ENCODE measurements around the gene SCN4B. TPM values are rescaled to one million over a fixed set of nuclear protein-coding genes. Genes with fewer than 3 reads are reported as not detected.

SCN4B gene
- total RNA-seq, 2 experiments from 2014 or later: 0.17 TPM; not detected in 1

- Mint-ChIP-seq H3K27me3 (peaks cover 87% of the 10 kb centered on the region), H3K4me3 (no peak overlapping the region), H3K36me3 (no peaks in the 10 kb centered on the region), H3K4me1 (peaks cover 17% of the 10 kb centered on the region), H3K9me3 (no peaks in the 10 kb centered on the region), H3K27ac (no peak overlapping the region)
- DNase-seq: no peak
- no peak for ATAC-seq (ENCODE audit: low read depth)
- POLR2A ChIA-PET: no interaction called here
Measured at GRCh38 chr11:118154641-118155040, 2.0 kb upstream of the SCN4B start.

- Mint-ChIP-seq H3K9me3 (no peaks in the 10 kb centered on the region), H3K27ac (no peak overlapping the region), H3K4me1 (peaks cover 17% of the 10 kb centered on the region), H3K36me3 (no peaks in the 10 kb centered on the region), H3K4me3 (peak overlapping the region; percentile 72), H3K27me3 (peaks cover 87% of the 10 kb centered on the region)
- DNase-seq (no peak), ATAC-seq (ENCODE audit: low read depth) (no peak)
- POLR2A ChIA-PET: no interaction called here
Measured at GRCh38 chr11:118153976-118154375, 1.4 kb upstream of the SCN4B start.

GRCh38 chr11:118153516-118153915 is 893 bp upstream of the SCN4B start:
- Mint-ChIP-seq H3K36me3 (no peaks in the 10 kb centered on the region), H3K9me3 (no peaks in the 10 kb centered on the region)
- POLR2A ChIA-PET: interaction anchor here (0.6 kb wide), 1 partner anchor 152 kb away, joined by 3 read pairs; no protein-coding TSS in a partner anchor

GRCh38 chr11:118152020-118152551 is 537 bp downstream of the SCN4B start:
- peak overlapping the region; percentile 45 for H3K4me3 Mint-ChIP-seq
- H3K9me3 Mint-ChIP-seq: no peaks in the 10 kb centered on the region
- DNase-seq (no peak), ATAC-seq (ENCODE audit: low read depth) (no peak)
- peaks cover 13% of the 10 kb centered on the region for H3K4me1 Mint-ChIP-seq
- POLR2A ChIA-PET: interaction anchor here (0.6 kb wide), 1 partner anchor 360 kb away, joined by 3 read pairs; no protein-coding TSS in a partner anchor
- H3K36me3 Mint-ChIP-seq: no peaks in the 10 kb centered on the region
- peaks cover 84% of the 10 kb centered on the region for H3K27me3 Mint-ChIP-seq
- H3K27ac Mint-ChIP-seq: no peak overlapping the region

More at GRCh38 chr11:118153516-118153915, 893 bp upstream of the SCN4B start:
- DNase-seq (no peak), ATAC-seq (ENCODE audit: low read depth) (no peak)
- Mint-ChIP-seq H3K4me1 (peaks cover 17% of the 10 kb centered on the region), H3K4me3 (peak overlapping the region; percentile 72), H3K27ac (no peak overlapping the region), H3K27me3 (peaks cover 87% of the 10 kb centered on the region)

- Mint-ChIP-seq H3K4me3 (no peak overlapping the region), H3K4me1 (peaks cover 9% of the 10 kb centered on the region), H3K27me3 (peaks cover 85% of the 10 kb centered on the region), H3K9me3 (no peaks in the 10 kb centered on the region), H3K36me3 (no peaks in the 10 kb centered on the region), H3K27ac (no peak overlapping the region)
- DNase-seq (no peak), ATAC-seq (ENCODE audit: low read depth) (no peak)
- POLR2A ChIA-PET: no interaction called here
Measured at GRCh38 chr11:118151431-118151830, 1.2 kb downstream of the SCN4B start.

GRCh38 chr11:118149493-118149892 is 3.1 kb downstream of the SCN4B start:
- peaks cover 73% of the 10 kb centered on the region for H3K27me3 Mint-ChIP-seq
- no peak for ATAC-seq (ENCODE audit: low read depth)
- no peak for DNase-seq
- H3K9me3 Mint-ChIP-seq: no peaks in the 10 kb centered on the region
- no peak overlapping the region for H3K4me3 Mint-ChIP-seq
- POLR2A ChIA-PET: no interaction called here
- no peaks in the 10 kb centered on the region for H3K36me3 Mint-ChIP-seq
- peaks cover 15% of the 10 kb centered on the region for H3K4me1 Mint-ChIP-seq
- H3K27ac Mint-ChIP-seq: no peak overlapping the region

- no peaks in the 10 kb centered on the region for H3K9me3 Mint-ChIP-seq
- H3K4me1 Mint-ChIP-seq: peaks cover 15% of the 10 kb centered on the region
- H3K27ac Mint-ChIP-seq: no peak overlapping the region
- ATAC-seq (ENCODE audit: low read depth): no peak
- POLR2A ChIA-PET: no interaction called here
- DNase-seq: no peak
- H3K27me3 Mint-ChIP-seq: peaks cover 73% of the 10 kb centered on the region
- no peak overlapping the region for H3K4me3 Mint-ChIP-seq
- no peaks in the 10 kb centered on the region for H3K36me3 Mint-ChIP-seq
Measured at GRCh38 chr11:118148856-118149255, 3.8 kb downstream of the SCN4B start.

- Mint-ChIP-seq H3K27ac (no peak overlapping the region), H3K36me3 (no peaks in the 10 kb centered on the region), H3K4me1 (peaks cover 11% of the 10 kb centered on the region), H3K4me3 (no peak overlapping the region), H3K27me3 (peaks cover 70% of the 10 kb centered on the region), H3K9me3 (no peaks in the 10 kb centered on the region)
- DNase-seq: no peak
- POLR2A ChIA-PET: no interaction called here
- ATAC-seq (ENCODE audit: low read depth): no peak
Measured at GRCh38 chr11:118148240-118148639, 4.4 kb downstream of the SCN4B start.

- Mint-ChIP-seq H3K4me1 (peaks cover 18% of the 10 kb centered on the region), H3K27me3 (peaks cover 72% of the 10 kb centered on the region), H3K9me3 (no peaks in the 10 kb centered on the region), H3K27ac (no peak overlapping the region), H3K36me3 (no peaks in the 10 kb centered on the region), H3K4me3 (no peak overlapping the region)
- POLR2A ChIA-PET: no interaction called here
- ATAC-seq (ENCODE audit: low read depth): no peak
- DNase-seq: no peak
Measured at GRCh38 chr11:118147502-118147901, 5.1 kb downstream of the SCN4B start.

GRCh38 chr11:118146554-118146953 is 6.1 kb downstream of the SCN4B start:
- Mint-ChIP-seq H3K9me3 (no peaks in the 10 kb centered on the region), H3K27me3 (peaks cover 71% of the 10 kb centered on the region), H3K4me3 (peak overlapping the region; percentile 76), H3K27ac (peak overlapping the region; percentile 43), H3K36me3 (no peaks in the 10 kb centered on the region), H3K4me1 (peaks cover 24% of the 10 kb centered on the region)
- POLR2A ChIA-PET: interaction anchor here (1.1 kb wide), 1 partner anchor 342 kb away, joined by 3 read pairs; no protein-coding TSS in a partner anchor
- no peak for ATAC-seq (ENCODE audit: low read depth)
- no peak for DNase-seq

GRCh38 chr11:118145285-118146227 is 7.1 kb downstream of the SCN4B start:
- ATAC-seq (ENCODE audit: low read depth): peak; percentile 87
- peaks cover 66% of the 10 kb centered on the region for H3K27me3 Mint-ChIP-seq
- no peak overlapping the region for H3K27ac Mint-ChIP-seq
- POLR2A ChIA-PET: interaction anchor here (0.5 to 1.1 kb wide), 2 partner anchors 207 to 343 kb away, joined by 3 read pairs; no protein-coding TSS in a partner anchor
- DNase-seq: peak; percentile 91
- H3K4me3 Mint-ChIP-seq: peak overlapping the region; percentile 86
- no peaks in the 10 kb centered on the region for H3K36me3 Mint-ChIP-seq
- H3K9me3 Mint-ChIP-seq: no peaks in the 10 kb centered on the region
- H3K4me1 Mint-ChIP-seq: peaks cover 24% of the 10 kb centered on the region

- H3K4me3 Mint-ChIP-seq: no peak overlapping the region
- POLR2A ChIA-PET: interaction anchor here (1.2 kb wide), 1 partner anchor 12 kb away, joined by 3 read pairs; no protein-coding TSS in a partner anchor
- no peaks in the 10 kb centered on the region for H3K36me3 Mint-ChIP-seq
- H3K27me3 Mint-ChIP-seq: peaks cover 62% of the 10 kb centered on the region
- no peak overlapping the region for H3K27ac Mint-ChIP-seq
- peaks cover 24% of the 10 kb centered on the region for H3K4me1 Mint-ChIP-seq
- H3K9me3 Mint-ChIP-seq: no peaks in the 10 kb centered on the region
- DNase-seq (no peak), ATAC-seq (ENCODE audit: low read depth) (no peak)
Measured at GRCh38 chr11:118144301-118145268, 8.0 kb downstream of the SCN4B start.
